Measurements from ENCODE around the gene PRDM15. TPM values are rescaled to one million over a fixed set of nuclear protein-coding genes. Genes with fewer than 3 reads are reported as not detected.

The PRDM15 gene
- polyA plus RNA-seq, 3 donors: 0.19 to 19.0 (median 0.74) TPM

DNA sequence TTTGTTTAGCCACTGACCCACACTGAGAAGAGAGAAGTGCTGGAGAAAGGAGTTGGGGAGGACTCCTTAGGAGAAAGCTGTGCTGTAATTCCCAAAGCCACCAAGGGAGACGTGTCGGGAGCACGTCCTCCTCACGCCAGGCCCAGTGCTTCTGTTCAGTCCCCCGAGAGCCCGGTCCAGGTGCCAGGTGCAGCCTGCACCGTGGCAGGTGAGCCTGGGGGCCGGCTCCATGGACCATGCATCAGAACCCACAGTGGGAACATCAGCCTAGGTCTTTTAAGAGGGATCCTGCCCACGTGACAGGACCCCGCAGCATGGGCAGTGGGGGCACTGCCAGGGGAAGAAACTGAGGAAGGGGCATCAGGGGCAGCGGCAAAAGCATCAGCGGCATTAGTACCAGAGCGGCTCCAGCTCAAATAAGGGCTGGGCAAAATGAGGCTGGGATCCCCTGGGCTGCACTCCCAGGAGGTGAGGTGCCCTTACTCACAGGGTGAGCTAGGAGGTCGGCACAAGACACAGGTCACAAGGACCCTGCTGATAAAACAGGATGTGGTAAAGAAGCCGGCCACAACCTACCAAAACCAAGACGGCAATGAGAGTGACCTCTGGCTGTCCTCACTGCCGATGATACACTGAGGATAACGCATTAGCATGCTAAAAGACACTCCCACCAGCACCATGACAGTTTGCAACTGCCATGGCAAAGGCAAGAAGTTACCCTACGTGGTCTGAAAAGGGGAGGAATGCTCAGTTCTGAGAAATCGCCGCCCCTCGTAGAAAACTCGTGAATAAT lies 24.6 kb upstream of the PRDM15 start:
- 85% methylated on average over 14 of the region's 23 CpGs for WGBS (ENCODE audit: insufficient coverage)
- Mint-ChIP-seq H3K27me3 (ENCODE audit: low read depth in 3 of 3) (peaks cover 0 to under 1% (median 0%) of the 10 kb centered on the region in 3 donors), H3K9me3 (no peaks in the 10 kb centered on the region), H3K27ac (peak overlapping the region in 2 of 7 donors; percentile 14 to 50), H3K36me3 (peaks cover 58 to 64% of the 10 kb centered on the region in 2 donors), H3K4me1 (peaks cover 10% of the 10 kb centered on the region), H3K4me3 (no peak overlapping the region)
- TF ChIP-seq, protein P1, sequence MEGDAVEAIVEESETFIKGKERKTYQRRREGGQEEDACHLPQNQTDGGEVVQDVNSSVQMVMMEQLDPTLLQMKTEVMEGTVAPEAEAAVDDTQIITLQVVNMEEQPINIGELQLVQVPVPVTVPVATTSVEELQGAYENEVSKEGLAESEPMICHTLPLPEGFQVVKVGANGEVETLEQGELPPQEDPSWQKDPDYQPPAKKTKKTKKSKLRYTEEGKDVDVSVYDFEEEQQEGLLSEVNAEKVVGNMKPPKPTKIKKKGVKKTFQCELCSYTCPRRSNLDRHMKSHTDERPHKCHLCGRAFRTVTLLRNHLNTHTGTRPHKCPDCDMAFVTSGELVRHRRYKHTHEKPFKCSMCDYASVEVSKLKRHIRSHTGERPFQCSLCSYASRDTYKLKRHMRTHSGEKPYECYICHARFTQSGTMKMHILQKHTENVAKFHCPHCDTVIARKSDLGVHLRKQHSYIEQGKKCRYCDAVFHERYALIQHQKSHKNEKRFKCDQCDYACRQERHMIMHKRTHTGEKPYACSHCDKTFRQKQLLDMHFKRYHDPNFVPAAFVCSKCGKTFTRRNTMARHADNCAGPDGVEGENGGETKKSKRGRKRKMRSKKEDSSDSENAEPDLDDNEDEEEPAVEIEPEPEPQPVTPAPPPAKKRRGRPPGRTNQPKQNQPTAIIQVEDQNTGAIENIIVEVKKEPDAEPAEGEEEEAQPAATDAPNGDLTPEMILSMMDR (IDR thresholded peaks at IDR 0.05): no peak
- no peaks in the 10 kb centered on the region for H3K9me3 ChIP-seq (replicated peaks in 1 of 2; ENCODE audit: control insufficient read depth in 1 of 2, insufficient read depth in 1 of 2, low read length in 2 of 2)
- no peak overlapping the region for H3K4me2 ChIP-seq (replicated peaks; ENCODE audit: extremely low read depth, low read length, poor library complexity, severe bottlenecking)
- no peak overlapping the region for H3K27ac ChIP-seq (ENCODE audit: low read depth in 1 of 2, low read length in 2 of 2)
- H4K20me1 ChIP-seq (ENCODE audit: insufficient read depth, low read length): no peaks in the 10 kb centered on the region
- no peak overlapping the region for H3K9ac ChIP-seq (ENCODE audit: insufficient read depth, low read length, poor library complexity, severe bottlenecking)
- no peak for DNase-seq
- H3K27me3 ChIP-seq (ENCODE audit: control insufficient read depth in 2 of 2, insufficient read depth in 2 of 2, low read length in 2 of 2): no peaks in the 10 kb centered on the region
- intact Hi-C loops (cut with micrococcal nuclease): no loop called here
- H3K4me1 ChIP-seq (ENCODE audit: control insufficient read depth in 1 of 2, insufficient read depth in 2 of 2, low read length in 2 of 2): peaks cover 4 to 7% of the 10 kb centered on the region in 2 donors
- H3K79me2 ChIP-seq (ENCODE audit: insufficient read depth, low read length): no peaks in the 10 kb centered on the region
- H3K4me3 ChIP-seq (replicated peaks in 1 of 3; ENCODE audit: low read depth in 2 of 3, low read length in 3 of 3): no peak overlapping the region
- peaks cover 17 to 48% of the 10 kb centered on the region in 2 donors for H3K36me3 ChIP-seq (replicated peaks in 1 of 2; ENCODE audit: control insufficient read depth in 1 of 2, insufficient read depth in 2 of 2, low read length in 2 of 2)
- H2AFZ ChIP-seq (ENCODE audit: insufficient read depth, low read depth, low read length, poor library complexity, severe bottlenecking): no peak overlapping the region

DNA sequence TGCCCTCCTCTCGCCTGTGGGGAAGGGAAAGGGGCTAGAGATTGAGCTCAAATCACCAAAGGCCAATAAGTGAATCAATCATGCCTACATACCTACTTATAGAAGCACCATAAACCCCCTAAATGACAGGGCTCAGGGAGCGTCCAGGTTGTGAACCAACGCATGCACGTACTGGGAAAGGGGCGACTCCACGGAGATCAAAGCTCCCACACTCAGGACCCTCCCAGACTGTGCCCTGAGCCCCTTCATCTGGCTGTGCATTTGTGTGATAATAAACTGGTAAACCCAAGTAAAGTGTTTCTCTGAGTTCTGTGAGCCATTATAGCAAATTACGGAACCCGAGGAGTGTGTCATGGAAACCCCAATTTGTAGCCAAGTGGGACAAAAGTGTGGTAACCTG lies 23.8 kb upstream of the PRDM15 start:
- H3K9me3 Mint-ChIP-seq: no peaks in the 10 kb centered on the region
- intact Hi-C loops (cut with micrococcal nuclease): no loop called here
- H3K36me3 Mint-ChIP-seq: peaks cover 58 to 66% of the 10 kb centered on the region in 2 donors
- Histone ChIP-seq H3K27me3 (ENCODE audit: control insufficient read depth in 2 of 2, insufficient read depth in 2 of 2, low read length in 2 of 2) (no peaks in the 10 kb centered on the region), H3K79me2 (ENCODE audit: insufficient read depth, low read length) (no peaks in the 10 kb centered on the region), H2AFZ (ENCODE audit: insufficient read depth, low read depth, low read length, poor library complexity, severe bottlenecking) (no peak overlapping the region), H3K9ac (ENCODE audit: insufficient read depth, low read length, poor library complexity, severe bottlenecking) (no peak overlapping the region), H3K36me3 (replicated peaks in 1 of 2; ENCODE audit: control insufficient read depth in 1 of 2, insufficient read depth in 2 of 2, low read length in 2 of 2) (peaks cover 12 to 44% of the 10 kb centered on the region in 2 donors), H3K9me3 (replicated peaks in 1 of 2; ENCODE audit: control insufficient read depth in 1 of 2, insufficient read depth in 1 of 2, low read length in 2 of 2) (no peaks in the 10 kb centered on the region), H3K4me3 (replicated peaks in 1 of 3; ENCODE audit: low read depth in 2 of 3, low read length in 3 of 3) (no peak overlapping the region), H3K27ac (ENCODE audit: low read depth in 1 of 2, low read length in 2 of 2) (no peak overlapping the region), H3K4me2 (replicated peaks; ENCODE audit: extremely low read depth, low read length, poor library complexity, severe bottlenecking) (no peak overlapping the region), H3K4me1 (ENCODE audit: control insufficient read depth in 1 of 2, insufficient read depth in 2 of 2, low read length in 2 of 2) (peaks cover 4 to 7% of the 10 kb centered on the region in 2 donors), H4K20me1 (ENCODE audit: insufficient read depth, low read length) (no peaks in the 10 kb centered on the region)
- TF ChIP-seq, protein P1 (IDR thresholded peaks at IDR 0.05): no peak
- 97% methylated on average over 3 of the region's 8 CpGs for WGBS (ENCODE audit: insufficient coverage)
- H3K4me3 Mint-ChIP-seq: no peak overlapping the region
- H3K4me1 Mint-ChIP-seq: peaks cover 10% of the 10 kb centered on the region
- DNase-seq: no peak
- H3K27ac Mint-ChIP-seq: peak overlapping the region in 2 of 7 donors; percentile 43 to 82
- peaks cover 0 to 2% (median 0%) of the 10 kb centered on the region in 3 donors for H3K27me3 Mint-ChIP-seq (ENCODE audit: low read depth in 3 of 3)
